ENCODE data around the gene PLAU. TPM values are rescaled to one million over a fixed set of nuclear protein-coding genes. Genes with fewer than 3 reads are reported as not detected.

Gene PLAU
- total RNA-seq, 1 donor from 2014 or later, result 7.6 TPM

GRCh38 chr10:73891540-73891939 lies 19.4 kb upstream of the PLAU start:
- Histone ChIP-seq H3K4me1 (no peaks in the 10 kb centered on the region), H3K79me2 (ENCODE audit: low read depth) (no peaks in the 10 kb centered on the region), H3K36me3 (no peaks in the 10 kb centered on the region), H3K9me3 (ENCODE audit: low read depth) (no peaks in the 10 kb centered on the region), H3K9ac (no peak overlapping the region), H3K4me3 (no peak overlapping the region), H3K27me3 (no peaks in the 10 kb centered on the region), H4K20me1 (ENCODE audit: low read depth) (no peaks in the 10 kb centered on the region), H3K27ac (no peak overlapping the region), H3K4me2 (no peak overlapping the region), H2AFZ (replicated peaks) (no peak overlapping the region), H3F3A (ENCODE audit: low read depth) (no peaks in the 10 kb centered on the region)
- Mint-ChIP-seq H3K9me3 (no peaks in the 10 kb centered on the region), H3K36me3 (no peaks in the 10 kb centered on the region), H3K4me3 (no peak overlapping the region), H3K27ac (peak overlapping the region; percentile 67), H3K27me3 (ENCODE audit: insufficient read depth, low read depth) (peaks cover 2% of the 10 kb centered on the region), H3K4me1 (peaks cover 8% of the 10 kb centered on the region)
- no peak for TF ChIP-seq EZH2 (IDR thresholded peaks at IDR 0.05)
- TF ChIP-seq CTCF (IDR thresholded peaks at IDR 0.05), result no peak
- TF ChIP-seq EZH2phosphoT487 (IDR thresholded peaks at IDR 0.05), result no peak
- DNase-seq (ENCODE audit: low spot score), result no peak

GRCh38 chr10:73892310-73893030 lies 18.5 kb upstream of the PLAU start:
- no peaks in the 10 kb centered on the region for H4K20me1 ChIP-seq (ENCODE audit: low read depth)
- no peaks in the 10 kb centered on the region for H3K9me3 ChIP-seq (ENCODE audit: low read depth)
- no peaks in the 10 kb centered on the region for H3K36me3 Mint-ChIP-seq
- peaks cover 2% of the 10 kb centered on the region for H3K27me3 Mint-ChIP-seq (ENCODE audit: insufficient read depth, low read depth)
- H3K36me3 ChIP-seq, result no peaks in the 10 kb centered on the region
- no peak overlapping the region for H3K4me3 Mint-ChIP-seq
- H3K9me3 Mint-ChIP-seq, result no peaks in the 10 kb centered on the region
- H3K4me2 ChIP-seq, result no peak overlapping the region
- H3K9ac ChIP-seq, result no peak overlapping the region
- no peak overlapping the region for H2AFZ ChIP-seq (replicated peaks)
- no peak overlapping the region for H3K27ac Mint-ChIP-seq
- no peaks in the 10 kb centered on the region for H3F3A ChIP-seq (ENCODE audit: low read depth)
- no peaks in the 10 kb centered on the region for H3K79me2 ChIP-seq (ENCODE audit: low read depth)
- H3K4me3 ChIP-seq, result no peak overlapping the region
- H3K27ac ChIP-seq, result no peak overlapping the region
- no peaks in the 10 kb centered on the region for H3K4me1 ChIP-seq
- TF ChIP-seq EZH2phosphoT487 (IDR thresholded peaks at IDR 0.05) (no peak), EZH2 (IDR thresholded peaks at IDR 0.05) (no peak), CTCF (IDR thresholded peaks at IDR 0.05) (no peak)
- peaks cover 3% of the 10 kb centered on the region for H3K4me1 Mint-ChIP-seq
- no peak for DNase-seq (ENCODE audit: low spot score)
- H3K27me3 ChIP-seq, result no peaks in the 10 kb centered on the region

GRCh38 chr10:73893426-73893825 lies 17.5 kb upstream of the PLAU start:
- DNase-seq (ENCODE audit: low spot score), result no peak
- H3K27me3 ChIP-seq, result no peaks in the 10 kb centered on the region
- no peak overlapping the region for H3K27ac Mint-ChIP-seq
- H3K9me3 Mint-ChIP-seq, result no peaks in the 10 kb centered on the region
- H4K20me1 ChIP-seq (ENCODE audit: low read depth), result no peaks in the 10 kb centered on the region
- H3K4me2 ChIP-seq, result no peak overlapping the region
- H3K4me1 ChIP-seq, result no peaks in the 10 kb centered on the region
- H3K4me1 Mint-ChIP-seq, result peaks cover 3% of the 10 kb centered on the region
- no peaks in the 10 kb centered on the region for H3K36me3 ChIP-seq
- TF ChIP-seq EZH2 (IDR thresholded peaks at IDR 0.05) (no peak), EZH2phosphoT487 (IDR thresholded peaks at IDR 0.05) (no peak), CTCF (IDR thresholded peaks at IDR 0.05) (no peak)
- H3K27me3 Mint-ChIP-seq (ENCODE audit: insufficient read depth, low read depth), result peaks cover 2% of the 10 kb centered on the region
- H3K36me3 Mint-ChIP-seq, result no peaks in the 10 kb centered on the region
- no peaks in the 10 kb centered on the region for H3K79me2 ChIP-seq (ENCODE audit: low read depth)
- H2AFZ ChIP-seq (replicated peaks), result no peak overlapping the region
- no peak overlapping the region for H3K27ac ChIP-seq
- H3F3A ChIP-seq (ENCODE audit: low read depth), result no peaks in the 10 kb centered on the region
- H3K4me3 ChIP-seq, result no peak overlapping the region
- H3K4me3 Mint-ChIP-seq, result no peak overlapping the region
- no peaks in the 10 kb centered on the region for H3K9me3 ChIP-seq (ENCODE audit: low read depth)
- H3K9ac ChIP-seq, result no peak overlapping the region
